Natural killer cell (primary cell): ENCODE measurements around the gene TF. TPM values are rescaled to one million over a fixed set of nuclear protein-coding genes. Genes with fewer than 3 reads are reported as not detected.

ENCODE experiments used
- ATAC-seq, 3 donors: fragments of 150-1000 bp in 2 of 3; fragments of 200-7000 bp in 1 of 3; cut with Tn5 transposase; 1 replicate in 1 of 3; 2 replicates in 2 of 3; pipeline ENCODE4 v1.10.0; 2021; ENCODE audit warnings: mild to moderate bottlenecking in 2 of 3, moderate library complexity in 2 of 3
- DNase-seq, 2 donors: peaks; one replicate each; pipeline versions ENCODE4 v3.0.0 to v3.0.0-alpha.2; 2013 to 2021; ENCODE audit warnings: mixed read lengths in 1 of 2
- H3K27ac ChIP-seq: one replicate; pipeline ENCODE4 v1.5.1; 2013; ENCODE audit warnings: mild to moderate bottlenecking, low read length
- H3K27me3 ChIP-seq: one replicate; pipeline ENCODE4 v1.6.1; 2013; ENCODE audit warnings: low read length; ENCODE audit not compliant: control insufficient read depth, insufficient read depth
- H3K36me3 ChIP-seq: one replicate; pipeline ENCODE4 v1.6.1; 2013; ENCODE audit warnings: low read length; ENCODE audit not compliant: control insufficient read depth, insufficient read depth
- H3K4me1 ChIP-seq: one replicate; pipeline ENCODE4 v1.6.1; 2013; ENCODE audit warnings: low read length; ENCODE audit not compliant: control insufficient read depth, insufficient read depth
- H3K4me3 ChIP-seq: one replicate; pipeline ENCODE4 v1.5.1; 2013; ENCODE audit warnings: low read length
- H3K9me3 ChIP-seq: one replicate; pipeline ENCODE4 v1.6.1; 2013; ENCODE audit warnings: low read length; ENCODE audit not compliant: control insufficient read depth, insufficient read depth
- H3K27ac Mint-ChIP-seq, 2 donors: one replicate each; pipeline ENCODE4 v1.8.0; 2022; ENCODE audit warnings: mild to moderate bottlenecking in 2 of 2, mixed read lengths in 2 of 2, moderate library complexity in 1 of 2
- H3K27me3 Mint-ChIP-seq, 2 donors: one replicate each; pipeline ENCODE4 v1.8.0; 2022; ENCODE audit warnings: low read depth in 2 of 2, mixed read lengths in 2 of 2
- H3K36me3 Mint-ChIP-seq: one replicate; pipeline ENCODE4 v1.8.0; 2022; ENCODE audit warnings: mixed read lengths
- H3K4me1 Mint-ChIP-seq, 2 donors: one replicate each; pipeline ENCODE4 v1.8.0; 2022; ENCODE audit warnings: mixed read lengths in 2 of 2
- H3K4me3 Mint-ChIP-seq: one replicate; pipeline ENCODE4 v1.8.0; 2022; ENCODE audit warnings: mild to moderate bottlenecking, moderate library complexity, mixed read lengths
- H3K9me3 Mint-ChIP-seq, 2 donors: one replicate each; pipeline ENCODE4 v1.8.0; 2022; ENCODE audit warnings: mixed read lengths in 2 of 2
- WGBS: methylation state at CpG from one replicate; pipeline ENCODE4 v1.1.7; 2013; ENCODE audit warnings: missing lambda C conversion rate; ENCODE audit not compliant: insufficient coverage; 5-methylcytosine and 5-hydroxymethylcytosine counted together
- intact Hi-C: fragments of 100-400 bp; cut with micrococcal nuclease; formaldehyde crosslinking; loops from one replicate; pipeline ENCODE4 v1.14.2; 2022
- total RNA-seq, 4 donors: library from RNA; stranded (reverse); fragments of 120-200 nt in 1 of 4; gene quantifications; one replicate each; pipeline versions ENCODE4 v1.2.3 to v1.2.4, GENCODE V29; 2013 to 2022
- TF ChIP-seq, protein P1 (sequence below): fragments of 200-600 bp; IDR thresholded peaks from one replicate; pipeline ENCODE4 v1.8.0; 2022; ENCODE audit warnings: antibody characterized with exemption

The TF gene
- total RNA-seq, 3 donors from 2014 or later (not counting 1 experiment from before 2014, with no cell fraction given) = 2.8 to 4.3 (median 3.2) TPM

GRCh38 chr3:133828576-133829309 lies 82.5 kb downstream of the TF start:
- 86% methylated on average over 12 of the region's 12 CpGs for WGBS
- Mint-ChIP-seq H3K27ac (no peak overlapping the region), H3K27me3 (no peaks in the 10 kb centered on the region), H3K9me3 (no peaks in the 10 kb centered on the region), H3K36me3 (no peaks in the 10 kb centered on the region), H3K4me1 (no peaks in the 10 kb centered on the region), H3K4me3 (no peak overlapping the region)
- no peak overlapping the region for H3K4me3 ChIP-seq
- DNase-seq (no peak), ATAC-seq (no peak)
- TF ChIP-seq, protein P1, sequence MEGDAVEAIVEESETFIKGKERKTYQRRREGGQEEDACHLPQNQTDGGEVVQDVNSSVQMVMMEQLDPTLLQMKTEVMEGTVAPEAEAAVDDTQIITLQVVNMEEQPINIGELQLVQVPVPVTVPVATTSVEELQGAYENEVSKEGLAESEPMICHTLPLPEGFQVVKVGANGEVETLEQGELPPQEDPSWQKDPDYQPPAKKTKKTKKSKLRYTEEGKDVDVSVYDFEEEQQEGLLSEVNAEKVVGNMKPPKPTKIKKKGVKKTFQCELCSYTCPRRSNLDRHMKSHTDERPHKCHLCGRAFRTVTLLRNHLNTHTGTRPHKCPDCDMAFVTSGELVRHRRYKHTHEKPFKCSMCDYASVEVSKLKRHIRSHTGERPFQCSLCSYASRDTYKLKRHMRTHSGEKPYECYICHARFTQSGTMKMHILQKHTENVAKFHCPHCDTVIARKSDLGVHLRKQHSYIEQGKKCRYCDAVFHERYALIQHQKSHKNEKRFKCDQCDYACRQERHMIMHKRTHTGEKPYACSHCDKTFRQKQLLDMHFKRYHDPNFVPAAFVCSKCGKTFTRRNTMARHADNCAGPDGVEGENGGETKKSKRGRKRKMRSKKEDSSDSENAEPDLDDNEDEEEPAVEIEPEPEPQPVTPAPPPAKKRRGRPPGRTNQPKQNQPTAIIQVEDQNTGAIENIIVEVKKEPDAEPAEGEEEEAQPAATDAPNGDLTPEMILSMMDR = no peak
- H3K36me3 ChIP-seq = peaks cover 10% of the 10 kb centered on the region
- H3K4me1 ChIP-seq = no peaks in the 10 kb centered on the region
- H3K9me3 ChIP-seq = no peaks in the 10 kb centered on the region
- no peak overlapping the region for H3K27ac ChIP-seq
- intact Hi-C loops = no loop called here
- H3K27me3 ChIP-seq = no peaks in the 10 kb centered on the region

DNA sequence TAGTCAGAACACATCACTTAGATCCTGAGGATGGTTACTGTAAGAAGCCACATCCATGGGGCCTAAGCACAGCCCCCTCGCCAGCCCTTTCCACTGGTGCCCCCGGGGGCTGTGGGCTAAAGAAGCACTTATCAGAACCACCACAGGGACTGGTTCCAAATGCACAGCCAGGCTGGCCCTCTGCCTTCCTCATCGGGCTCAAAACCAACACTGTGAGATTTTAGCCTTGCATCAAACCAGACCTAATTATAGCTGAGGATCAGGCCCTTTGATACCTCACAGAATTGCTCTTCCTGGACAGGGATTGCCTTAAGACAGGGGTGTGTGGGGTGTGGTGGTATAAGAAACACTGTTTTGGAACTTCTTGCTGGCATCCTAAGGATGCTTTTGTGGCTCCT lies 83.1 kb downstream of the TF start:
- Histone ChIP-seq H3K4me1 (no peaks in the 10 kb centered on the region), H3K36me3 (peaks cover 6% of the 10 kb centered on the region), H3K27me3 (no peaks in the 10 kb centered on the region), H3K27ac (no peak overlapping the region), H3K9me3 (no peaks in the 10 kb centered on the region), H3K4me3 (no peak overlapping the region)
- H3K27me3 Mint-ChIP-seq = no peaks in the 10 kb centered on the region
- DNase-seq (no peak), ATAC-seq (no peak)
- TF ChIP-seq, protein P1 = no peak
- H3K4me1 Mint-ChIP-seq = no peaks in the 10 kb centered on the region
- no peaks in the 10 kb centered on the region for H3K36me3 Mint-ChIP-seq
- intact Hi-C loops = no loop called here
- no peaks in the 10 kb centered on the region for H3K9me3 Mint-ChIP-seq
- H3K4me3 Mint-ChIP-seq = no peak overlapping the region
- no peak overlapping the region for H3K27ac Mint-ChIP-seq
- WGBS = 73% methylated on average over 3 of the region's 3 CpGs

- Mint-ChIP-seq H3K27me3 (no peaks in the 10 kb centered on the region), H3K4me1 (no peaks in the 10 kb centered on the region), H3K27ac (no peak overlapping the region), H3K36me3 (no peaks in the 10 kb centered on the region), H3K4me3 (no peak overlapping the region), H3K9me3 (no peaks in the 10 kb centered on the region)
- Histone ChIP-seq H3K4me1 (no peaks in the 10 kb centered on the region), H3K9me3 (no peaks in the 10 kb centered on the region), H3K27ac (no peak overlapping the region), H3K36me3 (peaks cover 4% of the 10 kb centered on the region), H3K4me3 (no peak overlapping the region), H3K27me3 (no peaks in the 10 kb centered on the region)
- WGBS = 88% methylated on average over 3 of the region's 3 CpGs
- DNase-seq = no peak
- intact Hi-C loops = no loop called here
- TF ChIP-seq, protein P1 = no peak
- ATAC-seq = no peak
Observed at GRCh38 chr3:133830071-133830470, 83.9 kb downstream of the TF start.
